ENCODE measurements around the gene PRAME. TPM values are rescaled to one million over a fixed set of nuclear protein-coding genes. Genes with fewer than 3 reads are reported as not detected.

Gene PRAME
- total and polyA plus RNA-seq, 2 experiments from 2014 or later, result not detected

- H3K36me3 ChIP-seq (ENCODE audit: insufficient read depth), result no peaks in the 10 kb centered on the region
- Mint-ChIP-seq H3K27ac (no peak overlapping the region), H3K4me1 (peaks cover 5% of the 10 kb centered on the region; the same call in 2 of the 3 replicates), H3K9me3 (peaks cover 9% of the 10 kb centered on the region), H3K4me3 (no peak overlapping the region), H3K27me3 (ENCODE audit: insufficient read depth, low read depth, poor library complexity) (peaks cover 69% of the 10 kb centered on the region), H3K36me3 (ENCODE audit: low read depth) (no peaks in the 10 kb centered on the region)
- ATAC-seq (no peak), DNase-seq (ENCODE audit: low spot score) (no peak)
- no peak for TF ChIP-seq REST (IDR thresholded peaks at IDR 0.05; ENCODE audit: unreplicated experiment)
- no peak for TF ChIP-seq ETS1 (IDR thresholded peaks at IDR 0.05)
- TF ChIP-seq JUNB (IDR thresholded peaks at IDR 0.05; ENCODE audit: unreplicated experiment), result no peak
- no peak for TF ChIP-seq CTCF (conservative IDR thresholded peaks at IDR 0.05; ENCODE audit: low read depth in 2 of 2)
- TF ChIP-seq ZNF114 (CRISPR knock-in tag; IDR thresholded peaks at IDR 0.05), result no peak
- no peak for TF ChIP-seq NANOG (IDR thresholded peaks at IDR 0.05; ENCODE audit: borderline replicate concordance)
- TF ChIP-seq, protein P1, sequence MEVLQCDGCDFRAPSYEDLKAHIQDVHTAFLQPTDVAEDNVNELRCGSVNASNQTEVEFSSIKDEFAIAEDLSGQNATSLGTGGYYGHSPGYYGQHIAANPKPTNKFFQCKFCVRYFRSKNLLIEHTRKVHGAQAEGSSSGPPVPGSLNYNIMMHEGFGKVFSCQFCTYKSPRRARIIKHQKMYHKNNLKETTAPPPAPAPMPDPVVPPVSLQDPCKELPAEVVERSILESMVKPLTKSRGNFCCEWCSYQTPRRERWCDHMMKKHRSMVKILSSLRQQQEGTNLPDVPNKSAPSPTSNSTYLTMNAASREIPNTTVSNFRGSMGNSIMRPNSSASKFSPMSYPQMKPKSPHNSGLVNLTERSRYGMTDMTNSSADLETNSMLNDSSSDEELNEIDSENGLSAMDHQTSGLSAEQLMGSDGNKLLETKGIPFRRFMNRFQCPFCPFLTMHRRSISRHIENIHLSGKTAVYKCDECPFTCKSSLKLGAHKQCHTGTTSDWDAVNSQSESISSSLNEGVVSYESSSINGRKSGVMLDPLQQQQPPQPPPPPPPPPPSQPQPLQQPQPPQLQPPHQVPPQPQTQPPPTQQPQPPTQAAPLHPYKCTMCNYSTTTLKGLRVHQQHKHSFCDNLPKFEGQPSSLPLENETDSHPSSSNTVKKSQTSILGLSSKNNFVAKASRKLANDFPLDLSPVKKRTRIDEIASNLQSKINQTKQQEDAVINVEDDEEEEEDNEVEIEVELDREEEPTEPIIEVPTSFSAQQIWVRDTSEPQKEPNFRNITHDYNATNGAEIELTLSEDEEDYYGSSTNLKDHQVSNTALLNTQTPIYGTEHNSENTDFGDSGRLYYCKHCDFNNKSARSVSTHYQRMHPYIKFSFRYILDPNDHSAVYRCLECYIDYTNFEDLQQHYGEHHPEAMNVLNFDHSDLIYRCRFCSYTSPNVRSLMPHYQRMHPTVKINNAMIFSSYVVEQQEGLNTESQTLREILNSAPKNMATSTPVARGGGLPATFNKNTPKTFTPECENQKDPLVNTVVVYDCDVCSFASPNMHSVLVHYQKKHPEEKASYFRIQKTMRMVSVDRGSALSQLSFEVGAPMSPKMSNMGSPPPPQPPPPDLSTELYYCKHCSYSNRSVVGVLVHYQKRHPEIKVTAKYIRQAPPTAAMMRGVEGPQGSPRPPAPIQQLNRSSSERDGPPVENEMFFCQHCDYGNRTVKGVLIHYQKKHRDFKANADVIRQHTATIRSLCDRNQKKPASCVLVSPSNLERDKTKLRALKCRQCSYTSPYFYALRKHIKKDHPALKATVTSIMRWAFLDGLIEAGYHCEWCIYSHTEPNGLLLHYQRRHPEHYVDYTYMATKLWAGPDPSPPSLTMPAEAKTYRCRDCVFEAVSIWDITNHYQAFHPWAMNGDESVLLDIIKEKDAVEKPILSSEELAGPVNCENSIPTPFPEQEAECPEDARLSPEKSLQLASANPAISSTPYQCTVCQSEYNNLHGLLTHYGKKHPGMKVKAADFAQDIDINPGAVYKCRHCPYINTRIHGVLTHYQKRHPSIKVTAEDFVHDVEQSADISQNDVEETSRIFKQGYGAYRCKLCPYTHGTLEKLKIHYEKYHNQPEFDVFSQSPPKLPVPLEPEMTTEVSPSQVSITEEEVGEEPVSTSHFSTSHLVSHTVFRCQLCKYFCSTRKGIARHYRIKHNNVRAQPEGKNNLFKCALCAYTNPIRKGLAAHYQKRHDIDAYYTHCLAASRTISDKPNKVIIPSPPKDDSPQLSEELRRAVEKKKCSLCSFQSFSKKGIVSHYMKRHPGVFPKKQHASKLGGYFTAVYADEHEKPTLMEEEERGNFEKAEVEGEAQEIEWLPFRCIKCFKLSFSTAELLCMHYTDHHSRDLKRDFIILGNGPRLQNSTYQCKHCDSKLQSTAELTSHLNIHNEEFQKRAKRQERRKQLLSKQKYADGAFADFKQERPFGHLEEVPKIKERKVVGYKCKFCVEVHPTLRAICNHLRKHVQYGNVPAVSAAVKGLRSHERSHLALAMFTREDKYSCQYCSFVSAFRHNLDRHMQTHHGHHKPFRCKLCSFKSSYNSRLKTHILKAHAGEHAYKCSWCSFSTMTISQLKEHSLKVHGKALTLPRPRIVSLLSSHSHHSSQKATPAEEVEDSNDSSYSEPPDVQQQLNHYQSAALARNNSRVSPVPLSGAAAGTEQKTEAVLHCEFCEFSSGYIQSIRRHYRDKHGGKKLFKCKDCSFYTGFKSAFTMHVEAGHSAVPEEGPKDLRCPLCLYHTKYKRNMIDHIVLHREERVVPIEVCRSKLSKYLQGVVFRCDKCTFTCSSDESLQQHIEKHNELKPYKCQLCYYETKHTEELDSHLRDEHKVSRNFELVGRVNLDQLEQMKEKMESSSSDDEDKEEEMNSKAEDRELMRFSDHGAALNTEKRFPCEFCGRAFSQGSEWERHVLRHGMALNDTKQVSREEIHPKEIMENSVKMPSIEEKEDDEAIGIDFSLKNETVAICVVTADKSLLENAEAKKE (CRISPR knock-in tag; IDR thresholded peaks at IDR 0.05), result no peak
- TF ChIP-seq POLR2AphosphoS5 (IDR thresholded peaks at IDR 0.05; ENCODE audit: low read depth), result no peak
- no peak for TF ChIP-seq CREB1 (CRISPR knock-in tag; IDR thresholded peaks at IDR 0.05; ENCODE audit: low read depth)
- no peak for TF ChIP-seq EZH2 (IDR thresholded peaks at IDR 0.05; ENCODE audit: low read depth, unreplicated experiment)
- no peak for TF ChIP-seq STAT1 (IDR thresholded peaks at IDR 0.05; ENCODE audit: unreplicated experiment)
- no peak for TF ChIP-seq ZNF331 (CRISPR knock-in tag; IDR thresholded peaks at IDR 0.05; ENCODE audit: low read depth)
- no peak for TF ChIP-seq EZH2phosphoT487 (IDR thresholded peaks at IDR 0.05; ENCODE audit: unreplicated experiment)
- no peak overlapping the region for H2AFZ ChIP-seq
- no peaks in the 10 kb centered on the region; the same call in 1 of the 2 replicates for H4K20me1 ChIP-seq (replicated peaks; ENCODE audit: insufficient read depth)
- no peaks in the 10 kb centered on the region for H3K9me2 ChIP-seq (ENCODE audit: insufficient read depth)
- H3K4me3 ChIP-seq, result no peak overlapping the region
- H3K27ac ChIP-seq (ENCODE audit: low read depth), result no peak overlapping the region
- no peaks in the 10 kb centered on the region for H3K4me1 ChIP-seq (ENCODE audit: insufficient read depth)
- peaks cover 97% of the 10 kb centered on the region for H3K27me3 ChIP-seq (ENCODE audit: insufficient read depth)
- H3F3A ChIP-seq (replicated peaks; ENCODE audit: low read depth), result no peaks in the 10 kb centered on the region
- H3K79me2 ChIP-seq (replicated peaks; ENCODE audit: insufficient read depth), result no peaks in the 10 kb centered on the region
- no peak overlapping the region for H3K4me2 ChIP-seq
Measured at GRCh38 chr22:22516992-22517391, 42.1 kb downstream of the PRAME start.
